HCT116 (cell line): ENCODE measurements around the gene ASPRV1. TPM values are rescaled to one million over a fixed set of nuclear protein-coding genes. Genes with fewer than 3 reads are reported as not detected.

ENCODE experiments used
- ATAC-seq: fragments of 200-7000 bp; cut with Tn5 transposase; 2 replicates; pipeline ENCODE4 v1.9.1; 2020; ENCODE audit warnings: mild to moderate bottlenecking, moderate library complexity
- BruUV-seq: library from RNA; stranded (reverse); fragments of 400-500 nt; replicated peaks from 2 replicates; lab custom pipeline; 2021; lab: Mats Ljungman, UMichigan
- CTCF ChIA-PET: fragments of 300-600 bp; sonication (Branson Sonifier 250); formaldehyde crosslinking; loops from one replicate; lab custom pipeline; 2021; ENCODE audit warnings: antibody characterized with exemption; lab: Charles Lee
- POLR2A ChIA-PET: fragments of 300-600, 350-600 bp; sonication (Branson Sonifier 250); formaldehyde crosslinking; loops from one replicate; lab custom pipeline; 2021; ENCODE audit warnings: antibody characterized with exemption; lab: Charles Lee
- RAD21 ChIA-PET, 2 experiments: fragments of 300-600 bp; sonication (Branson Sonifier 250); formaldehyde crosslinking; loops; one replicate each; lab custom pipeline; 2023; ENCODE audit warnings: low total read pairs in 2 of 2; ENCODE audit not compliant: uncharacterized antibody in 2 of 2, unreplicated experiment in 2 of 2, low non-redundant PET in 1 of 2; lab: Charles Lee
- DNase-seq: peaks from one replicate; pipeline ENCODE4 v3.0.0-alpha.2; 2010; ENCODE audit warnings: low read depth, low spot score
- H2AFZ ChIP-seq: fragments of 200-600 bp; shearing (Covaris generic), sonication (generic); 2 replicates; pipeline ENCODE4 v1.6.1; 2017; ENCODE audit warnings: low read depth, mixed run types, mixed read lengths, antibody characterized with exemption, low read length; ENCODE audit not compliant: poor library complexity, severe bottlenecking
- H3K27ac ChIP-seq: 2 replicates; pipeline ENCODE4 v1.5.1; 2012; ENCODE audit warnings: low read depth, low read length
- H3K27me3 ChIP-seq: fragments of 200-600 bp; sonication (generic); 2 replicates; pipeline ENCODE4 v1.6.1; 2016; ENCODE audit warnings: mixed run types, low read length, mixed read lengths; ENCODE audit not compliant: insufficient read depth
- H3K36me3 ChIP-seq, 2 experiments: fragments of 200-500 bp in 1 of 2; fragments of 200-600 bp in 1 of 2; sonication (Bioruptor generic) in 1 of 2; sonication (generic) in 1 of 2; 2 replicates each; pipeline versions ENCODE4 v1.5.1 to v1.6.1; 2014 to 2016; ENCODE audit warnings: low read length in 2 of 2, inconsistent platforms in 1 of 2, mixed read lengths in 1 of 2, mixed run types in 1 of 2; ENCODE audit not compliant: insufficient read depth in 2 of 2, control insufficient read depth in 1 of 2
- H3K4me1 ChIP-seq, 2 experiments: fragments of 200-600 bp in 1 of 2; sonication (generic) in 1 of 2; 2 replicates each; pipeline versions ENCODE4 v1.5.1 to v1.6.1; 2012 to 2017; ENCODE audit warnings: low read length in 2 of 2, inconsistent platforms in 1 of 2, mild to moderate bottlenecking in 1 of 2, mixed read lengths in 1 of 2, mixed run types in 1 of 2, moderate library complexity in 1 of 2; ENCODE audit not compliant: insufficient read depth in 2 of 2, control insufficient read depth in 1 of 2
- H3K4me2 ChIP-seq: fragments of 200-600 bp; sonication (generic); 2 replicates; pipeline ENCODE4 v1.6.1; 2017; ENCODE audit warnings: mixed run types, low read length, mixed read lengths
- H3K4me3 ChIP-seq, 2 experiments: fragments of 200-600 bp in 1 of 2; sonication (generic) in 1 of 2; replicated peaks in 1 of 2; 2 replicates each; pipeline ENCODE4 v1.5.1; 2011 to 2016; ENCODE audit warnings: low read length in 2 of 2, control low read depth in 1 of 2, low read depth in 1 of 2, mild to moderate bottlenecking in 1 of 2, mixed read lengths in 1 of 2, mixed run types in 1 of 2
- H3K79me2 ChIP-seq: fragments of 200-600 bp; sonication (generic); 2 replicates; pipeline ENCODE4 v1.6.1; 2017; ENCODE audit warnings: mild to moderate bottlenecking, mixed run types, low read length, moderate library complexity, mixed read lengths; ENCODE audit not compliant: insufficient read depth
- H3K9ac ChIP-seq: fragments of 200-600 bp; sonication (generic); 2 replicates; pipeline ENCODE4 v1.6.1; 2016; ENCODE audit warnings: low read length, mixed read lengths
- H3K9me2 ChIP-seq: fragments of 200-600 bp; sonication (generic), shearing (Covaris generic); 2 replicates; pipeline ENCODE4 v1.6.1; 2017; ENCODE audit warnings: mixed run types, mild to moderate bottlenecking, moderate library complexity; ENCODE audit not compliant: insufficient read depth
- H3K9me3 ChIP-seq, 2 experiments: fragments of 200-500 bp in 1 of 2; fragments of 200-600 bp in 1 of 2; sonication (Bioruptor generic) in 1 of 2; sonication (generic) in 1 of 2; 2 replicates each; pipeline ENCODE4 v1.6.1; 2014 to 2017; ENCODE audit warnings: low read length in 2 of 2, mixed read lengths in 2 of 2, inconsistent platforms in 1 of 2, low read depth in 1 of 2, mild to moderate bottlenecking in 1 of 2, mixed run types in 1 of 2, moderate library complexity in 1 of 2; ENCODE audit not compliant: control insufficient read depth in 1 of 2, insufficient read depth in 1 of 2
- H4K20me1 ChIP-seq: fragments of 200-600 bp; sonication (generic), shearing (Covaris generic); 2 replicates; pipeline ENCODE4 v1.6.1; 2017; ENCODE audit warnings: mixed run types, mild to moderate bottlenecking, moderate library complexity; ENCODE audit not compliant: insufficient read depth
- CTCF ChIP-seq, 3 experiments: fragments of 200-600 bp in 1 of 3; sonication (generic) in 1 of 3; IDR thresholded peaks in 2 of 3; conservative IDR thresholded peaks in 1 of 3; 2 replicates each; pipeline ENCODE4 v1.5.1; 2012 to 2017; ENCODE audit warnings: low read depth in 2 of 3, low read length in 2 of 3, antibody characterized with exemption in 1 of 3, borderline replicate concordance in 1 of 3, control low read depth in 1 of 3, mild to moderate bottlenecking in 1 of 3, mixed read lengths in 1 of 3, mixed run types in 1 of 3, moderate library complexity in 1 of 3; ENCODE audit not compliant: insufficient read depth in 1 of 3
- EZH2phosphoT487 ChIP-seq: fragments of 200-600 bp; IDR thresholded peaks from 2 replicates; pipeline ENCODE4 v1.6.1; 2018; ENCODE audit warnings: antibody characterized with exemption, borderline replicate concordance
- JUND ChIP-seq: IDR thresholded peaks from 2 replicates; pipeline ENCODE4 v1.6.1; 2012
- POLR2A ChIP-seq: IDR thresholded peaks from 2 replicates; pipeline ENCODE4 v1.7.0; 2011; ENCODE audit warnings: borderline replicate concordance; ENCODE audit not compliant: insufficient read depth, insufficient read length; ENCODE audit errors: extremely low read depth
- POLR2AphosphoS5 ChIP-seq: IDR thresholded peaks from 2 replicates; pipeline ENCODE4 v1.6.1; 2011; ENCODE audit warnings: mild to moderate bottlenecking, low read depth, low read length, moderate library complexity
- SP1 ChIP-seq: IDR thresholded peaks from 2 replicates; pipeline ENCODE4 v1.6.1; 2012; ENCODE audit warnings: low read depth
- YY1 ChIP-seq: IDR thresholded peaks from 2 replicates; pipeline ENCODE4 v1.6.1; 2011; ENCODE audit warnings: low read length, low read depth, moderate library complexity, mild to moderate bottlenecking; ENCODE audit not compliant: insufficient replicate concordance; ENCODE audit errors: extremely low read depth
- intact Hi-C: fragments of 100-400 bp; cut with micrococcal nuclease; formaldehyde crosslinking; loops from 2 replicates; pipeline ENCODE4 v1.10.0; 2022
- total RNA-seq: library from RNA; stranded (reverse); gene quantifications from one replicate; pipeline ENCODE4 v1.2.1, GENCODE V29; 2021; ENCODE audit not compliant: unreplicated experiment

The ASPRV1 gene
- total RNA-seq, 1 experiment from 2014 or later, result 1.1 TPM

- RAD21 ChIA-PET, result no interaction called here
- no peak overlapping the region for H3K9ac ChIP-seq
- POLR2A ChIA-PET, result no interaction called here
- no peaks in the 10 kb centered on the region for H3K9me3 ChIP-seq
- H3K36me3 ChIP-seq, result no peaks in the 10 kb centered on the region; a peak in 1 of 4 replicates
- no peak for ATAC-seq
- CTCF ChIA-PET, result no interaction called here
- DNase-seq, result no peak
- intact Hi-C loops, result no loop called here
- no TSS peak for BruUV-seq
- H2AFZ ChIP-seq, result no peak overlapping the region
- no peaks in the 10 kb centered on the region for H3K27me3 ChIP-seq
- no peak overlapping the region for H3K4me2 ChIP-seq
- H3K4me3 ChIP-seq, result no peak overlapping the region
- H3K79me2 ChIP-seq, result no peaks in the 10 kb centered on the region
- no peaks in the 10 kb centered on the region for H4K20me1 ChIP-seq
- H3K4me1 ChIP-seq, result peaks cover 19 to 29% of the 10 kb centered on the region in 2 experiments
- no peak overlapping the region for H3K27ac ChIP-seq
- H3K9me2 ChIP-seq, result no peaks in the 10 kb centered on the region
- no peak for TF ChIP-seq EZH2phosphoT487
- TF ChIP-seq CTCF (IDR thresholded peaks at IDR 0.05 in 2 of 3, conservative IDR thresholded peaks at IDR 0.05 in 1 of 3; ENCODE audit: borderline replicate concordance in 1 of 3, insufficient read depth in 1 of 3, low read depth in 2 of 3, low read length in 2 of 3), result no peak
- TF ChIP-seq POLR2A, result no peak
- no peak for TF ChIP-seq JUND
- no peak for TF ChIP-seq POLR2AphosphoS5
- TF ChIP-seq SP1, result no peak
- TF ChIP-seq YY1, result no peak
Measured at GRCh38 chr2:69943000-69943842, 18.2 kb downstream of the ASPRV1 start.
